Measurements from ENCODE around the gene TRRAP.

The TRRAP gene

DNA sequence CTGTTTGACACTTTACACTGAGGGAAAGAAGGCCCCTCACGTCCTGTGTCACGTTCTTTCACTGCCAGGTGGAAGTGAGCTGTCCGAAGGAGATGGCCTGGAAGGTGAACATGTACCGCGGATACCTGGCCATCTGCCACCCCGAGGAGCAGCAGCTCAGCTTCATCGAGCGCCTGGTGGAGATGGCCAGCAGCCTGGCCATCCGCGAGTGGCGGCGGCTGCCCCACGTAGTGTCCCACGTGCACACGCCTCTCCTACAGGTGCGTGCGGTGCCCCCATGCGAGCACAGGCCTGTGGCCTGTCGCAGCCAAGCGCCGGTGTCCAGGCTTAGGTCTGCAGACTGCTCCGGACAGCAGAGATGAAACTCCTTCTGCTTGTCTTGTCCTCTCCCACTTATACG, 103.4 kb downstream of the TRRAP start:
- Histone ChIP-seq H3K14ac (ENCODE audit: low read length in 2 of 2) (no peak overlapping the region), H3K79me1 (replicated peaks; ENCODE audit: low read length, poor library complexity, severe bottlenecking) (peaks cover 27% of the 10 kb centered on the region), H3K36me3 (ENCODE audit: control insufficient read depth in 1 of 2, insufficient read depth in 2 of 2, low read depth in 1 of 2, low read length in 2 of 2) (peaks cover 59 to 98% of the 10 kb centered on the region in 2 experiments), H2AK5ac (ENCODE audit: low read length, severe bottlenecking) (no peak overlapping the region), H3K23ac (ENCODE audit: low read length in 2 of 2) (no peak overlapping the region), H2BK5ac (ENCODE audit: low read depth, low read length, poor library complexity, severe bottlenecking) (no peak overlapping the region), H2BK120ac (ENCODE audit: low read depth, low read length) (no peak overlapping the region), H2AFZ (ENCODE audit: low read depth, low read length) (no peak overlapping the region), H3K4me1 (ENCODE audit: control insufficient read depth, insufficient read depth, low read depth, low read length) (no peaks in the 10 kb centered on the region), H3K4me3 (ENCODE audit: insufficient read depth in 1 of 2, low read depth in 1 of 2, low read length in 2 of 2) (no peak overlapping the region), H4K8ac (ENCODE audit: low read length) (no peak overlapping the region), H3K27me3 (ENCODE audit: control insufficient read depth in 1 of 2, insufficient read depth in 1 of 2, low read length in 2 of 2) (no peaks in the 10 kb centered on the region), H3K9ac (ENCODE audit: low read length) (no peak overlapping the region), H3K4me2 (ENCODE audit: low read length, poor library complexity, severe bottlenecking) (no peak overlapping the region), H3K9me3 (ENCODE audit: control insufficient read depth, low read length) (peaks cover 4% of the 10 kb centered on the region), H3K18ac (ENCODE audit: low read depth in 1 of 2, low read length in 2 of 2) (no peak overlapping the region), H4K91ac (ENCODE audit: low read length) (no peak overlapping the region), H3K27ac (ENCODE audit: low read length, poor library complexity, severe bottlenecking) (no peak overlapping the region), H3K4ac (ENCODE audit: low read depth in 1 of 2, low read length in 2 of 2) (no peak overlapping the region), H2BK12ac (ENCODE audit: low read length in 2 of 2) (no peak overlapping the region), H2BK15ac (ENCODE audit: low read depth, poor library complexity, severe bottlenecking) (no peak overlapping the region)
- DNase-seq = no peak
- 98% methylated on average over 23 of the region's 23 CpGs for WGBS

DNA sequence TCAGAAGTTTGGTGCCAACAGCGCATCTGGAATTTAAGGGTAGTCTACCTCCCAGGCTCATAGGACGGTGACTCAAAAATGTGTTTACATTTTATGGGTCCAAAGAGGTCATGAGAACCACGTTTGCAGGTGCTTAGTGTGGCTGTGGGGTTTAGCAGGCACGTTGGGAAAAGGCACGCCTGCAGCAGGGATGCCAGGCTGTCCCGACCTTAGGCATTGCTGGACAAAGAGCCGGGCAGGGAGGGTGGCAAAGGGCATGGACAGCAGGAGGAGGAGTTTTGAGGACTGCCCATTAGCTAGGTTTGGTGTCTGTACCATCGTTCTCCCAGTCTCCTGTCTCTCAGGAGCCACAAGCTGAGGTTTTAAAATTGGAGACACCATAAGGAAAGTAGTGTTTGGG, 104.4 kb downstream of the TRRAP start:
- no peak overlapping the region for H4K8ac ChIP-seq (ENCODE audit: low read length)
- 92% methylated on average over 8 of the region's 8 CpGs for WGBS
- H3K18ac ChIP-seq (ENCODE audit: low read depth in 1 of 2, low read length in 2 of 2) = no peak overlapping the region
- H3K79me1 ChIP-seq (replicated peaks; ENCODE audit: low read length, poor library complexity, severe bottlenecking) = peaks cover 26% of the 10 kb centered on the region
- H2AFZ ChIP-seq (ENCODE audit: low read depth, low read length) = no peak overlapping the region
- no peak overlapping the region for H3K4me2 ChIP-seq (ENCODE audit: low read length, poor library complexity, severe bottlenecking)
- DNase-seq = no peak
- no peak overlapping the region for H2AK5ac ChIP-seq (ENCODE audit: low read length, severe bottlenecking)
- no peaks in the 10 kb centered on the region for H3K4me1 ChIP-seq (ENCODE audit: control insufficient read depth, insufficient read depth, low read depth, low read length)
- H3K4me3 ChIP-seq (ENCODE audit: insufficient read depth in 1 of 2, low read depth in 1 of 2, low read length in 2 of 2) = no peak overlapping the region
- no peak overlapping the region for H3K23ac ChIP-seq (ENCODE audit: low read length in 2 of 2)
- no peak overlapping the region for H4K91ac ChIP-seq (ENCODE audit: low read length)
- H2BK120ac ChIP-seq (ENCODE audit: low read depth, low read length) = no peak overlapping the region
- no peak overlapping the region for H3K27ac ChIP-seq (ENCODE audit: low read length, poor library complexity, severe bottlenecking)
- H2BK12ac ChIP-seq (ENCODE audit: low read length in 2 of 2) = no peak overlapping the region
- peaks cover 50 to 98% of the 10 kb centered on the region in 2 experiments for H3K36me3 ChIP-seq (ENCODE audit: control insufficient read depth in 1 of 2, insufficient read depth in 2 of 2, low read depth in 1 of 2, low read length in 2 of 2)
- no peak overlapping the region for H2BK5ac ChIP-seq (ENCODE audit: low read depth, low read length, poor library complexity, severe bottlenecking)
- no peak overlapping the region for H3K4ac ChIP-seq (ENCODE audit: low read depth in 1 of 2, low read length in 2 of 2)
- no peaks in the 10 kb centered on the region for H3K27me3 ChIP-seq (ENCODE audit: control insufficient read depth in 1 of 2, insufficient read depth in 1 of 2, low read length in 2 of 2)
- peaks cover 4% of the 10 kb centered on the region for H3K9me3 ChIP-seq (ENCODE audit: control insufficient read depth, low read length)
- H3K14ac ChIP-seq (ENCODE audit: low read length in 2 of 2) = no peak overlapping the region
- no peak overlapping the region for H2BK15ac ChIP-seq (ENCODE audit: low read depth, poor library complexity, severe bottlenecking)
- H3K9ac ChIP-seq (ENCODE audit: low read length) = no peak overlapping the region

DNA sequence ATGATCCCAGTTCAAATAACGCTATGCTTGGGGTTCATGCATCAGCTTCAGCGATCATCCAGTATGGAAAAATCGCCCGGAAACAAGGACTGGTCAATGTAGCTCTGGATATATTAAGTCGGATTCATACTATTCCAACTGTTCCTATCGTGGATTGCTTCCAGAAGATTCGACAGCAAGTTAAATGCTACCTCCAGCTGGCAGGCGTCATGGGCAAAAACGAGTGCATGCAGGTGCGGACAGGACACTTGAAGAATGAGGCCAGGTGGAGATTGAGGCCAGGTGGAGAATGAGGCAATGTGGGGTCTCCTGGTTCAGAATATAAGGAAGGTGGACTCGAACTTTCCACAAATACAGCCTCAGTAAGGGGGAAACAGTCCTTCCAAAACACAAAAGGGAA, 105.8 kb downstream of the TRRAP start:
- Histone ChIP-seq H3K18ac (ENCODE audit: low read depth in 1 of 2, low read length in 2 of 2) (no peak overlapping the region), H2BK120ac (ENCODE audit: low read depth, low read length) (no peak overlapping the region), H2BK5ac (ENCODE audit: low read depth, low read length, poor library complexity, severe bottlenecking) (no peak overlapping the region), H3K14ac (ENCODE audit: low read length in 2 of 2) (no peak overlapping the region), H3K79me1 (replicated peaks; ENCODE audit: low read length, poor library complexity, severe bottlenecking) (peaks cover 26% of the 10 kb centered on the region), H2BK12ac (ENCODE audit: low read length in 2 of 2) (no peak overlapping the region), H2AK5ac (ENCODE audit: low read length, severe bottlenecking) (no peak overlapping the region), H3K27me3 (ENCODE audit: control insufficient read depth in 1 of 2, insufficient read depth in 1 of 2, low read length in 2 of 2) (no peaks in the 10 kb centered on the region), H2AFZ (ENCODE audit: low read depth, low read length) (no peak overlapping the region), H3K4me2 (ENCODE audit: low read length, poor library complexity, severe bottlenecking) (no peak overlapping the region), H4K8ac (ENCODE audit: low read length) (no peak overlapping the region), H3K9me3 (ENCODE audit: control insufficient read depth, low read length) (peaks cover 4% of the 10 kb centered on the region), H3K27ac (ENCODE audit: low read length, poor library complexity, severe bottlenecking) (no peak overlapping the region), H3K36me3 (ENCODE audit: control insufficient read depth in 1 of 2, insufficient read depth in 2 of 2, low read depth in 1 of 2, low read length in 2 of 2) (peaks cover 50 to 98% of the 10 kb centered on the region in 2 experiments), H3K23ac (ENCODE audit: low read length in 2 of 2) (no peak overlapping the region), H4K91ac (ENCODE audit: low read length) (no peak overlapping the region), H3K4me3 (ENCODE audit: insufficient read depth in 1 of 2, low read depth in 1 of 2, low read length in 2 of 2) (no peak overlapping the region), H3K9ac (ENCODE audit: low read length) (no peak overlapping the region), H3K4me1 (ENCODE audit: control insufficient read depth, insufficient read depth, low read depth, low read length) (no peaks in the 10 kb centered on the region), H2BK15ac (ENCODE audit: low read depth, poor library complexity, severe bottlenecking) (no peak overlapping the region), H3K4ac (ENCODE audit: low read depth in 1 of 2, low read length in 2 of 2) (no peak overlapping the region)
- no peak for DNase-seq
- WGBS = 97% methylated on average over 10 of the region's 11 CpGs

DNA sequence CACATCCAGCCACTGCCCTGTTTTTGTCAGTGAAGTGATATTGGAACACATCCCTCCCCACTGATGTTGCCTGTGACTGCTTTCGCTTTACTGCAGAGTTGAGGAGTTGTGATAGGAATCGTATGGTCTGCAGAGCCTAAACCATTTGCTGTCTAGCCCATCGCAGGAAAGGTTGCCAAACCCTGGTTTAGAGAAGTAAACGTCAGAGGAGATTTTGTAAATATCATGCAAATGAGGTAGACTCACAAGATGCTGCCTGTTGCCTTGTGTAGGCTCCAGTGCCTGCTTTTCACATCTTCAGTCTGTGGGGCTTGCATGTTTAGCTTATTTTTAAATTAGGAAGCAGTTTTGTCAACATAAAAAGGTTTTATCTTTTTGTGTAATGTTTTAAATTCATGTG, 107.1 kb downstream of the TRRAP start:
- H3K79me1 ChIP-seq (replicated peaks; ENCODE audit: low read length, poor library complexity, severe bottlenecking) = peaks cover 28% of the 10 kb centered on the region
- no peaks in the 10 kb centered on the region for H3K27me3 ChIP-seq (ENCODE audit: control insufficient read depth in 1 of 2, insufficient read depth in 1 of 2, low read length in 2 of 2)
- H3K18ac ChIP-seq (ENCODE audit: low read depth in 1 of 2, low read length in 2 of 2) = no peak overlapping the region
- H3K9me3 ChIP-seq (ENCODE audit: control insufficient read depth, low read length) = peaks cover 4% of the 10 kb centered on the region
- no peak overlapping the region for H3K27ac ChIP-seq (ENCODE audit: low read length, poor library complexity, severe bottlenecking)
- H3K9ac ChIP-seq (ENCODE audit: low read length) = no peak overlapping the region
- no peak overlapping the region for H2BK5ac ChIP-seq (ENCODE audit: low read depth, low read length, poor library complexity, severe bottlenecking)
- WGBS = 63% methylated on average over 4 of the region's 4 CpGs
- no peak overlapping the region for H2BK120ac ChIP-seq (ENCODE audit: low read depth, low read length)
- peaks cover 3% of the 10 kb centered on the region for H3K4me1 ChIP-seq (ENCODE audit: control insufficient read depth, insufficient read depth, low read depth, low read length)
- peak; percentile 36 for DNase-seq
- no peak overlapping the region for H3K4me2 ChIP-seq (ENCODE audit: low read length, poor library complexity, severe bottlenecking)
- no peak overlapping the region for H3K4ac ChIP-seq (ENCODE audit: low read depth in 1 of 2, low read length in 2 of 2)
- no peak overlapping the region for H4K8ac ChIP-seq (ENCODE audit: low read length)
- H4K91ac ChIP-seq (ENCODE audit: low read length) = no peak overlapping the region
- H3K4me3 ChIP-seq (ENCODE audit: insufficient read depth in 1 of 2, low read depth in 1 of 2, low read length in 2 of 2) = no peak overlapping the region
- H3K14ac ChIP-seq (ENCODE audit: low read length in 2 of 2) = no peak overlapping the region
- H2AK5ac ChIP-seq (ENCODE audit: low read length, severe bottlenecking) = no peak overlapping the region
- no peak overlapping the region for H3K23ac ChIP-seq (ENCODE audit: low read length in 2 of 2)
- peaks cover 60 to 98% of the 10 kb centered on the region in 2 experiments for H3K36me3 ChIP-seq (ENCODE audit: control insufficient read depth in 1 of 2, insufficient read depth in 2 of 2, low read depth in 1 of 2, low read length in 2 of 2)
- H2BK12ac ChIP-seq (ENCODE audit: low read length in 2 of 2) = no peak overlapping the region
- no peak overlapping the region for H2BK15ac ChIP-seq (ENCODE audit: low read depth, poor library complexity, severe bottlenecking)
- H2AFZ ChIP-seq (ENCODE audit: low read depth, low read length) = no peak overlapping the region
